ENCODE results near the gene ABHD13.
"Not testable (repeated sequence)": the region's sequence is repeated elsewhere in the genome, so short reads cannot be mapped to it uniquely, and the experiment has no call there.

Gene ABHD13

DNA sequence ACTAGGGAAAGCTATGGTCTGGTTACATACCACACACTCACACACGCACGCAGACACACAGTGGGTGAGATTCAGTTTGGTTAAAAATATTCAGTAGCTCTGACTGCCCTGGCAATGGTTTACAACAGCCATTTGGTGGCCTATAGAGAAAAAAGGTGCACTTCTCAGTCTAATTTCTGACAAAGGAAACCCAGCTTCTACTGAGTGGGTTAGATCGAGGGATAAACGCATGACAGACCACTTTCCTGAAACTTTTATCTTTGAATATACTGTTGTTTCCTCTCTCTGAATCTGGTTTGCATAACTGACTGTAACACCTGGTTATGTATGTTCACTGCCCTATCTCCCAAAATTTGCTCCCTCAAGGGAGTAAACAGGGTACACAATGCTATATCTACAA is 5.3 kb upstream of the ABHD13 start:
- ATAC-seq (replicated peaks) (peak; percentile 6 to 12), DNase-seq (no peak)
- peaks cover 27 to 31% of the 10 kb centered on the region in 2 donors for H3K36me3 Mint-ChIP-seq
- peak overlapping the region; percentile 56 for H3K27ac Mint-ChIP-seq
- peaks cover 25 to 61% of the 10 kb centered on the region in 2 donors for H3K4me1 Mint-ChIP-seq
- peaks cover 3 to 7% of the 10 kb centered on the region in 2 donors for H3K9me3 Mint-ChIP-seq
- H3K4me3 Mint-ChIP-seq = peak overlapping the region; percentile 22 to 44
- no peaks in the 10 kb centered on the region for H3K27me3 Mint-ChIP-seq

GRCh38 chr13:108213946-108214345 is 4.2 kb upstream of the ABHD13 start:
- Mint-ChIP-seq H3K27me3 (no peaks in the 10 kb centered on the region), H3K36me3 (peaks cover 24 to 29% of the 10 kb centered on the region in 2 donors), H3K4me1 (peaks cover 21 to 62% of the 10 kb centered on the region in 2 donors), H3K9me3 (peaks cover 3 to 7% of the 10 kb centered on the region in 2 donors), H3K4me3 (peak overlapping the region; percentile 83 to 90), H3K27ac (peak overlapping the region; percentile 94)
- DNase-seq (no peak), ATAC-seq (replicated peaks) (no peak)

DNA sequence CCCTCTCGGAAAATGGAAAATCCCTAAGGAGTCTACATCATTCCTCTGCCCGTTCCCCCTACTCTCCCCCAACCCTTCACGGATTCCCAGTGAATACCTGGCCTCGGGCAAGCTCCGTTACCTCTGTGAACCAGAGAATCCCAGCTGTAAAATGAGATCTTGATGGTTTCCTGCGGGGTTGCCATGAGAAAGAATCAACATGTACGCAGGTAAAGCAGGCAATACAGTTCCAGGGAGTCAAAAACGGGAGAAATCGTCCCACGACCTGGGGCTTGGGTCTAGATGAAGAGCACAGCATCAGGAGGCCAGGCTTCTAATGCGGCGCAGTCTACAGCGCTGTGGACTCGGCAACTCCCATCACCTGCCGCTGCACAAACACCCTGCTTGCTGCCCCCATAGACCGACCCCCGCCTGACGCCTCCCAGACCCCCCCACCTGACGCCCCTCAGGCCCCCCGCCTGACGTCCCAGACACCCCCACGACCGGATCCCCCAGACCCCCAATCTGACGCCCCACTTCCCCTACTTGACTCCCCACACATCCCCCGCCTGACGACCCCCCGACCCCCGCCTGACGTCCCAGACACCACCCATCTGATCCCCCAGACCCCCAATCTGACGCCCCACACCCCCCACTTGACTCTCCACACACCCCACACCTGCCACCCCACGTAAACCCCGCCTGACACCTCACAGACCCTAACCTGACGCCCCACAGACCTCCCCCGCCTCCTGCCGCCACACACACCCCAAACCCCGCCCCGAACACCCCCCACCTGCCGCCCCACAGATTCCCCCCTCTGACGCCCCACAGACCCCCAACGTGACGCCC is 3.5 kb upstream of the ABHD13 start:
- DNase-seq (no peak), ATAC-seq (replicated peaks) (no peak)
- Mint-ChIP-seq H3K36me3 (peaks cover 19 to 22% of the 10 kb centered on the region in 2 donors), H3K27me3 (no peaks in the 10 kb centered on the region), H3K27ac (peak overlapping the region; percentile 94), H3K4me1 (peaks cover 21 to 62% of the 10 kb centered on the region in 2 donors), H3K9me3 (peaks cover 3% of the 10 kb centered on the region in 2 donors), H3K4me3 (peak overlapping the region; percentile 83 to 90)

DNA sequence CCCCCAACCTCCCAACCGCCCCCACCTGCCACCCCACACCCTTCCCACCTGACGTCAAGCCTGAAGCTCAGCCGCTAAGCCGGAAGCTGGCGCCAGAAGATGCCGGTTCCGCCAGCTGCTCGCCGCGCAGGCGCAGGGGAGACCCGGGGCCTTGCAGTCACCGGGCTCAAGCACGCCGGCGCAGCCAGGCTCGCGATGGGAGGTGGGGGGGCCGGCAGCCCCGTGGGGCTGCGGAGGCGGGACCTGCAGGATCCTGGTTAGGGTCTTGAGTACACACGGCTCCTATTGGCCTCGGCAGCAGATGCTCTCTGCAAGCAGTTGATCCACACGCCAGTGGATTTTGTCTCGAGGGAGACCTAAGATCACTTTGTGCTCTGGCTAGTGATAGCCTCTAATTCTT is 2.8 kb upstream of the ABHD13 start, which contains the start of gene LIG4:
TSS of gene LIG4 (minus strand) at position 101 of the 400 bp plus-strand sequence. CDS start 4,268 bp downstream, outside the sequence.
- peaks cover 26 to 64% of the 10 kb centered on the region in 2 donors for H3K4me1 Mint-ChIP-seq
- peak within 1 kb of the TSS; percentile 83 to 90 for H3K4me3 Mint-ChIP-seq
- peak; percentile 91 for DNase-seq
- H3K36me3 Mint-ChIP-seq = peaks cover 12 to 15% of the 10 kb centered on the region in 2 donors
- no peaks in the 10 kb centered on the region for H3K9me3 Mint-ChIP-seq
- no peaks in the 10 kb centered on the region for H3K27me3 Mint-ChIP-seq
- peak; percentile 76 to 80 for ATAC-seq (replicated peaks)
- peak within 1 kb of the TSS; percentile 94 for H3K27ac Mint-ChIP-seq

GRCh38 chr13:108217307-108218043 is 717 bp upstream of the ABHD13 start:
- Mint-ChIP-seq H3K4me1 (peaks cover 21 to 51% of the 10 kb centered on the region in 2 donors), H3K27ac (peak overlapping the region; percentile 99), H3K4me3 (peak overlapping the region; percentile 93 to 95)
- H3K9me3 Mint-ChIP-seq, H3K36me3 Mint-ChIP-seq, H3K27me3 Mint-ChIP-seq, DNase-seq: not testable (repeated sequence)
- ATAC-seq (replicated peaks) = peak in 1 of 2 donors; percentile 1

GRCh38 chr13:108220041-108220440 is 1.8 kb downstream of the ABHD13 start:
- H3K4me3 Mint-ChIP-seq = peak overlapping the region; percentile 22 to 30
- H3K4me1 Mint-ChIP-seq = peaks cover 13 to 37% of the 10 kb centered on the region in 2 donors
- H3K36me3 Mint-ChIP-seq = peaks cover 4% of the 10 kb centered on the region in 2 donors
- H3K27ac Mint-ChIP-seq = peak overlapping the region; percentile 68
- no peak for DNase-seq
- no peaks in the 10 kb centered on the region for H3K27me3 Mint-ChIP-seq
- ATAC-seq (replicated peaks) = no peak
- no peaks in the 10 kb centered on the region for H3K9me3 Mint-ChIP-seq

DNA sequence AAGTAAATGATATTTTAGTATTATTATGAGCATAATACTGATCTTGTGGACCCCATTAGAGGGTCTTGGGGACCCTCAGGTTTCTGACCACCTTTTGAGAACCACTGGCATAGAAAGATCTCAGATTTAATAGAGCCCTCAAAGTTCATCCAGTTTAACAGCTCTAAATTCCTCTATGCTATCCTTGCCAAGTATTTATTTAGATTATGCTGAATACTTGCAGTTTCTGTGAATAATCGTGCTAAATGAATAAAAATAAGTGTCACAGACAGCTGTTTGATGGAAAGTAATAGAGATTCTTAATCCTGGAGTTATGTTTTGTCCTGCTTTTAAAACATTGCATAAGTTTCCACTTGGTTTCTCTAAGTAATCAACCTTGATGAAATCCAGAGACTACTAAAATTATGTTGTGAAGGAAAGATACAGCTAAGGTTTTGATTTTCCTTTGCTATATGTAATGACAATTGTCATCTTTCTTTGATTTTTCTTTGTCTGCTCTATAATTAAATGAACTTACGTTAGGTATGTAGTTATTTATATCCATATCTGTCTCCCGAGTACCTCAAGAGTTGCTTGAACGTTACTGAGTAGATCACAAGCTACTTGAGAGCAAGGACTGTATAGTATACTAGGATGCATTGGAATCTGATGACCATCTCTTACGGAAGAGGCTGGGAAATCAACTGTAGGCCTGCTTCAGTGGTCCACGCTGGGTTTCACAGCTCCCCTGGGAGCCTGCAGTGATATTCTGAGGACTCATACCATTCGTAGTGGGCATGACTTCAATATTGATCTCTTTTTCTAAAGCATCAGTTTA is 5.7 kb downstream of the ABHD13 start:
- H3K27ac Mint-ChIP-seq = no peak overlapping the region
- ATAC-seq (replicated peaks) (no peak), DNase-seq (no peak)
- peaks cover 28 to 41% of the 10 kb centered on the region in 2 donors for H3K4me1 Mint-ChIP-seq
- no peaks in the 10 kb centered on the region for H3K36me3 Mint-ChIP-seq
- H3K9me3 Mint-ChIP-seq = no peaks in the 10 kb centered on the region
- no peak overlapping the region for H3K4me3 Mint-ChIP-seq
- H3K27me3 Mint-ChIP-seq = no peaks in the 10 kb centered on the region

GRCh38 chr13:108225440-108225839 is 7.2 kb downstream of the ABHD13 start:
- peak in 1 of 2 donors; percentile 55 for ATAC-seq (replicated peaks)
- Mint-ChIP-seq H3K9me3 (no peaks in the 10 kb centered on the region), H3K4me1 (peaks cover 24 to 32% of the 10 kb centered on the region in 2 donors), H3K4me3 (no peak overlapping the region), H3K27me3 (no peaks in the 10 kb centered on the region), H3K27ac (no peak overlapping the region), H3K36me3 (peaks cover 5 to 13% of the 10 kb centered on the region in 2 donors)
- DNase-seq = no peak

DNA sequence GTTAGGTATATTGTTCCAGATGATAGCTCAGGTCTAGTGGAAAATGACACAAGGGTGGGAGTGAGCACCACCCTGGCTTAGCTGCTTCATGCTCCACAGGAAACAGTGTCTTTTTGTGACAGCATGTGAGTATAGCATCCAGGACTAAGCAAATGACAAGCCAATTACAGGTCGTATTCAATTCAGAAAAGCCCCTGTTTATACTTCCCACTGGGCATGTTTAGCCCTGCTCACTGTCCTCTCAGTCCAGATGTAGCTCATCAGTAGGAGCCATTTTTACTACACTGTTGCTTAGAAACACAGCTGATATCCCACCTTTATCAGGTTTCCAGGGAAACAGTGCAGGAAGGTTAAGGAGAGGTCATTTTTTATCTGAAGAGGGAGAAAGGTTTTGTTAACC is 8.0 kb downstream of the ABHD13 start:
- Mint-ChIP-seq H3K4me1 (peaks cover 24 to 32% of the 10 kb centered on the region in 2 donors), H3K27me3 (no peaks in the 10 kb centered on the region), H3K4me3 (no peak overlapping the region), H3K27ac (peak overlapping the region; percentile 2), H3K36me3 (peaks cover 5 to 13% of the 10 kb centered on the region in 2 donors), H3K9me3 (no peaks in the 10 kb centered on the region)
- ATAC-seq (replicated peaks) = peak; percentile 57 to 59
- no peak for DNase-seq

DNA sequence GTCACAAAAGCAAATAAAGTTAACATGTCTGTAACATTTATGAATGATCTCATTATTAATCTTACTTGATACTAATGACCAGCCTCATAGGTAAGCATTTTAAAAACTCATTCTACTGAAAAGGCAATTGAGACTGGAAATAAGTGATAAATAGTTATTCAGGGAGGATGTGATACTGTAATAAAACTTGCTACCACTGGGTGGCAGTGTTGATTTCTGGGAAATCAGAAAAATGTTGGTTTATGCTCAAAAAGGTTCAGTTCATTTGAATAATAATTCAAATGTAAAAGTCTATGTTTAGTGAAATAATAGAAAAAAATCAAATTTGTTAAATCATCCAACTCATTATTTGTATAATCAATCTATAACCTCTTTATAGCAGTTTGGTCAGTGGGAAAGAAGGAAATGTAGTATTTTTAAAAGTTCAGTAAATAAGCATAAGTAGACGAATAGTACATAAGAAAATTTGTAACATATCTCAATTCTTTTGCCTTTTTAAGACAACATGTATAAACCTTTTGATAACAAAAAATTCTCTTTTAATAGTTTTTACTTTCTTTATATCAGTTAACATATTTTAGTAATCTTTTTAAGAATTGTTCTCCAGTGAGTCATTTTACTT is 9.6 kb downstream of the ABHD13 start:
- Mint-ChIP-seq H3K4me1 (peaks cover 24 to 37% of the 10 kb centered on the region in 2 donors), H3K9me3 (no peaks in the 10 kb centered on the region), H3K36me3 (peaks cover 8 to 13% of the 10 kb centered on the region in 2 donors), H3K27ac (no peak overlapping the region), H3K4me3 (no peak overlapping the region), H3K27me3 (no peaks in the 10 kb centered on the region)
- peak in 1 of 2 donors; percentile 29 for ATAC-seq (replicated peaks)
- no peak for DNase-seq

GRCh38 chr13:108230377-108230776 is 12.2 kb downstream of the ABHD13 start:
- H3K36me3 Mint-ChIP-seq = peaks cover 10 to 16% of the 10 kb centered on the region in 2 donors
- ATAC-seq (replicated peaks) = no peak
- peaks cover 15 to 27% of the 10 kb centered on the region in 2 donors for H3K4me1 Mint-ChIP-seq

DNA sequence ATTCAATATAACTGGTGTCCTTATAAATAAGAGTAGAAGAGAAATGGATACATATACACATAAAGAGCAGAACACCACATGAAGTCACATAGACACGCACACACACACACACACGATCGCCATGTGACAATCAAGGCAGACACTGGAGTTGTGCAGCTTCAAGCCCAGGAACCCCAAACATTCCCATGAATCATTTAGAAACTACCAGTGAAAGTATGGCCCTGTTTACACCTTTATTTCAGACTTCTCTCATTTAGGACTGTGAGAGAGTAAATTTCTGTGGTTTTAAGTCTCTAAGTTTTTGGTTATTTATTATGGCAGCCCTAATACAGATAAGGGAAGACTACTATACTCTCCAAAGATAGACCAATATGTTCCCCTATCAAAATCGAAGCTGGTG is 31.0 kb downstream of the ABHD13 start:
- H3K4me3 Mint-ChIP-seq = no peak overlapping the region

More at GRCh38 chr13:108230377-108230776, 12.2 kb downstream of the ABHD13 start:
- H3K9me3 Mint-ChIP-seq = no peaks in the 10 kb centered on the region
- H3K4me3 Mint-ChIP-seq = no peak overlapping the region
- no peak overlapping the region for H3K27ac Mint-ChIP-seq
- H3K27me3 Mint-ChIP-seq = no peaks in the 10 kb centered on the region
- DNase-seq = no peak

DNA sequence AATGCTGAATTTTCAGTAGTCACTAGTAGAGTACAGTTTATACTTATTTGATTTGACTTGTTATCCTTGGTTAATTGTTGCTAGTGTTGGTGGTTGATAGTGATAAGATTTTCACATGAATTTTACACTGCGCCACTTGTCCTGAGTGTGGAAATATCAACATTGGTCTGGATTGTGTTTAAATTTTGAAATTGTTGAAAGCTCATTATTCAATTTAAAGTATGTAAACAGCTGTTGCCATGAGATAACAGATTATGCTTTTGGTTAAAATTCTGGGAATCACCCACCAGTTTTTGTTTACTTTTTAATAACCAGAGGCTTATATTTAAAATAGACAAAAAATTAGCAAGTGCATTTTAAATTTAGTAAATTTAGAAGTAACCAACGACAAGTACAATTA is 39.1 kb downstream of the ABHD13 start:
- ATAC-seq (replicated peaks) (no peak), DNase-seq (no peak)
- peaks cover 0 to 1% of the 10 kb centered on the region in 2 donors for H3K9me3 Mint-ChIP-seq
- peaks cover 5 to 20% of the 10 kb centered on the region in 2 donors for H3K36me3 Mint-ChIP-seq
- H3K27me3 Mint-ChIP-seq = no peaks in the 10 kb centered on the region
- H3K4me1 Mint-ChIP-seq = peaks cover 0 to 1% of the 10 kb centered on the region in 2 donors
- no peak overlapping the region for H3K4me3 Mint-ChIP-seq
- H3K27ac Mint-ChIP-seq = no peak overlapping the region

More for the DNA sequence above, 31.0 kb downstream of the ABHD13 start:
- Mint-ChIP-seq H3K4me1 (peaks cover 4 to 9% of the 10 kb centered on the region in 2 donors), H3K9me3 (peaks cover 16 to 22% of the 10 kb centered on the region in 2 donors), H3K27me3 (no peaks in the 10 kb centered on the region), H3K36me3 (peaks cover 10 to 32% of the 10 kb centered on the region in 2 donors), H3K27ac (peak overlapping the region; percentile 67)
- DNase-seq = no peak
- ATAC-seq (replicated peaks) = peak; percentile 71 to 81

Measured in stimulated activated naive B cell treated with anti-CD40 and anti-IgM and Interleukin-4, amounts not matched to agents 10 μg/mL and 1 μg/mL and 100 μg/mL, for 72 hours (primary cell).